Fibroblast of lung (primary cell): ENCODE measurements around the gene EEF1A2.

ENCODE experiments used
- EZH2 ChIP-seq: IDR thresholded peaks from 2 replicates; pipeline ENCODE4 v1.5.1; 2012; ENCODE audit warnings: low read length, control low read depth, mild to moderate bottlenecking; ENCODE audit errors: missing control alignments
- TF ChIP-seq, protein P1 (sequence below), 2 donors: IDR thresholded peaks in 1 of 2; conservative IDR thresholded peaks in 1 of 2; 1 replicate in 1 of 2; 2 replicates in 1 of 2; pipeline ENCODE4 v1.5.1; 2011 to 2012; ENCODE audit warnings: low read length in 2 of 2, control low read depth in 1 of 2, inconsistent platforms in 1 of 2, low read depth in 1 of 2, mild to moderate bottlenecking in 1 of 2

DNA sequence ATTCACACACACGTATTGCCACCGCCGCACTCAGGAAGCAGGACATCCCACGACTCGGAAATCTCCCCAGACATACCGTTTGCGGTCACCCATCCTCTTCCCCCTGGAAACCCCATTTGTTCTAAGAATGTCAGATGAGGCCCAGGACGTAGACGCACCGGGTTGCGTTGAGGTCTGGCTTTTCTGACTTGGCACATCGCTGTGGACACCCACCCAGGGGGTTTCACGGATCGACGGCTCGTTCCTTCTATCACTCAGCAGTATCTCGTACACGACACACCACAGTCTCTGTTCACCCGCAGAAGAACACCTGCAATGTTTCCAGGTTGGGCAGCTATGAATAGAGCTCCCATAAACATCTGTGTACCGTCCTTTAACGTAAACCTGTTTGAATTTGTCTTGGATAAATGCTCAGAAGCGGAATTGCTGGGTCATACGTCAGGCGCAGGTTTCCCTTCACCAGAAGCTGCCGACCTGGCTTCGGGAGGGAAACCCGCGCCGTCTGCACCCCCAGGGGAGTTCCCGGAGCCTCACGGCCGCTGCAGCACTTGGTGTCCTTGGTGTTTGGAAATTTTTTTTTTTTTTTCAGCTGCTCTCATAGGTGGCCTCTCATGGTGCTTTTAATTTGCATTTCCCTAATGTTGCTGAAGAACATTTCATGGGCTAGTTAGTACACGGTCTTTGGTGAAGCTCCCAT, 9.3 kb upstream of the EEF1A2 start:
- TF ChIP-seq, protein P1, sequence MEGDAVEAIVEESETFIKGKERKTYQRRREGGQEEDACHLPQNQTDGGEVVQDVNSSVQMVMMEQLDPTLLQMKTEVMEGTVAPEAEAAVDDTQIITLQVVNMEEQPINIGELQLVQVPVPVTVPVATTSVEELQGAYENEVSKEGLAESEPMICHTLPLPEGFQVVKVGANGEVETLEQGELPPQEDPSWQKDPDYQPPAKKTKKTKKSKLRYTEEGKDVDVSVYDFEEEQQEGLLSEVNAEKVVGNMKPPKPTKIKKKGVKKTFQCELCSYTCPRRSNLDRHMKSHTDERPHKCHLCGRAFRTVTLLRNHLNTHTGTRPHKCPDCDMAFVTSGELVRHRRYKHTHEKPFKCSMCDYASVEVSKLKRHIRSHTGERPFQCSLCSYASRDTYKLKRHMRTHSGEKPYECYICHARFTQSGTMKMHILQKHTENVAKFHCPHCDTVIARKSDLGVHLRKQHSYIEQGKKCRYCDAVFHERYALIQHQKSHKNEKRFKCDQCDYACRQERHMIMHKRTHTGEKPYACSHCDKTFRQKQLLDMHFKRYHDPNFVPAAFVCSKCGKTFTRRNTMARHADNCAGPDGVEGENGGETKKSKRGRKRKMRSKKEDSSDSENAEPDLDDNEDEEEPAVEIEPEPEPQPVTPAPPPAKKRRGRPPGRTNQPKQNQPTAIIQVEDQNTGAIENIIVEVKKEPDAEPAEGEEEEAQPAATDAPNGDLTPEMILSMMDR (conservative IDR thresholded peaks at IDR 0.05 in 1 of 2, IDR thresholded peaks at IDR 0.05 in 1 of 2; ENCODE audit: low read depth in 1 of 2, low read length in 2 of 2) = no peak
- no peak for TF ChIP-seq EZH2
